GM12878 (cell line): ENCODE results near the gene TPST1. TPM values are rescaled to one million over a fixed set of nuclear protein-coding genes. Genes with fewer than 3 reads are reported as not detected.

Experiments
- ATAC-seq: fragments of 200-7000 bp; cut with Tn5 transposase; 3 replicates; pipeline ENCODE4 v1.9.1; 2020; ENCODE audit warnings: mild to moderate bottlenecking, moderate library complexity
- BruUV-seq: library from RNA; stranded (reverse); fragments of 400-500 nt; replicated peaks from 2 replicates; lab custom pipeline; 2021; lab: Mats Ljungman, UMichigan
- CTCF ChIA-PET: fragments of 300-600 bp; sonication (Branson Sonifier 250); formaldehyde crosslinking; extraction: SDS; loops from one replicate; lab custom pipeline; 2021; ENCODE audit warnings: inconsistent platforms; lab: Yijun Ruan, JAX
- POLR2A ChIA-PET: fragments of 350-600 bp; formaldehyde crosslinking; extraction: SDS; loops from one replicate; lab custom pipeline; 2021; ENCODE audit warnings: inconsistent platforms; lab: Charles Lee
- RAD21 ChIA-PET: fragments of 300-600 bp; sonication (Branson Sonifier 250); formaldehyde crosslinking; loops from one replicate; lab custom pipeline; 2023; ENCODE audit warnings: antibody characterized with exemption; ENCODE audit not compliant: unreplicated experiment; lab: Charles Lee
- SMC1A ChIA-PET: fragments of 300-600 bp; sonication (Branson Sonifier 250); formaldehyde crosslinking; loops from one replicate; lab custom pipeline; 2023; ENCODE audit not compliant: unreplicated experiment, uncharacterized antibody; lab: Charles Lee
- DNase-seq: peaks from one replicate; pipeline ENCODE4 v3.0.0-alpha.2; 2011; ENCODE audit warnings: low read depth, low spot score
- FAIRE-seq: peaks from 3 replicates; lab custom pipeline; 2011; peaks lifted over from hg19 to GRCh38; lab: Jason Lieb, UNC
- H2AFZ ChIP-seq: 2 replicates; pipeline ENCODE4 v1.6.0; 2011; ENCODE audit warnings: low read depth, low read length, control low read depth; ENCODE audit not compliant: control insufficient read depth
- H3K27ac ChIP-seq: 2 replicates; pipeline ENCODE4 v1.5.1; 2011; ENCODE audit warnings: control low read depth; ENCODE audit not compliant: control insufficient read depth, insufficient read depth
- H3K27me3 ChIP-seq, 2 experiments: replicated peaks in 1 of 2; 2 replicates each; pipeline versions ENCODE4 v1.6.0 to v1.6.1; 2011; ENCODE audit warnings: low read length in 1 of 2; ENCODE audit not compliant: control insufficient read depth in 2 of 2, insufficient read depth in 2 of 2
- H3K36me3 ChIP-seq, 2 experiments: 2 replicates each; pipeline ENCODE4 v1.5.1; 2011; ENCODE audit warnings: low read length in 1 of 2; ENCODE audit not compliant: control insufficient read depth in 2 of 2, insufficient read depth in 2 of 2
- H3K4me1 ChIP-seq: 2 replicates; pipeline ENCODE4 v1.6.1; 2011; ENCODE audit warnings: mild to moderate bottlenecking, low read length, moderate library complexity, mixed read lengths; ENCODE audit not compliant: control insufficient read depth, insufficient read depth
- H3K4me2 ChIP-seq: 2 replicates; pipeline ENCODE4 v1.6.0; 2011; ENCODE audit warnings: control low read depth; ENCODE audit not compliant: control insufficient read depth, insufficient read depth
- H3K4me3 ChIP-seq: fragments of 200-600 bp; sonication (generic); 2 replicates; pipeline ENCODE4 v1.5.1; 2016
- H3K79me2 ChIP-seq: 2 replicates; pipeline ENCODE4 v1.6.0; 2011; ENCODE audit warnings: low read length; ENCODE audit not compliant: control insufficient read depth, insufficient read depth
- H3K9ac ChIP-seq: 2 replicates; pipeline ENCODE4 v1.8.0; 2011; ENCODE audit warnings: low read length, control low read depth, mixed read lengths; ENCODE audit not compliant: control insufficient read depth, insufficient read depth
- H3K9me3 ChIP-seq: replicated peaks from 3 replicates; pipeline ENCODE4 v1.5.1; 2011; ENCODE audit warnings: mild to moderate bottlenecking, low read length; ENCODE audit not compliant: control insufficient read depth, insufficient read depth
- H4K20me1 ChIP-seq: 2 replicates; pipeline ENCODE4 v1.6.0; 2011; ENCODE audit not compliant: control insufficient read depth, insufficient read depth
- CEBPZ ChIP-seq: fragments of 150-350 bp; IDR thresholded peaks from 2 replicates; pipeline ENCODE4 v1.6.1; 2016; ENCODE audit warnings: low read depth, low read length
- IKZF1 ChIP-seq: fragments of 450-650 bp; conservative IDR thresholded peaks from 2 replicates; pipeline ENCODE4 v1.6.1; 2017; ENCODE audit warnings: antibody characterized with exemption, mild to moderate bottlenecking
- NFYA ChIP-seq: IDR thresholded peaks from 2 replicates; pipeline ENCODE4 v1.6.1; 2011; ENCODE audit warnings: low read depth, mild to moderate bottlenecking, low read length, improper control_type of control experiment, borderline replicate concordance
- PKNOX1 ChIP-seq: fragments of 450-650 bp; IDR thresholded peaks from 2 replicates; pipeline ENCODE4 v1.6.1; 2016; ENCODE audit warnings: mild to moderate bottlenecking
- SMAD1 ChIP-seq: fragments of 450-650 bp; IDR thresholded peaks from 2 replicates; pipeline ENCODE4 v1.6.1; 2018; ENCODE audit warnings: mild to moderate bottlenecking, low read depth; ENCODE audit not compliant: partially characterized antibody
- SMARCA5 ChIP-seq: fragments of 450-650 bp; IDR thresholded peaks from 2 replicates; pipeline ENCODE4 v1.6.1; 2017; ENCODE audit warnings: mild to moderate bottlenecking
- STAT3 ChIP-seq: IDR thresholded peaks from 2 replicates; pipeline ENCODE4 v1.6.1; 2011; ENCODE audit warnings: low read depth, low read length, improper control_type of control experiment
- WGBS: methylation state at CpG from one replicate; pipeline ENCODE4 v1.1.6; 2016; ENCODE audit warnings: low lambda C conversion rate; ENCODE audit not compliant: insufficient replicate concordance, insufficient coverage; ENCODE audit errors: missing lambda C conversion rate; 5-methylcytosine and 5-hydroxymethylcytosine counted together
- in situ Hi-C: fragments of 300-500 bp; cut with MboI; formaldehyde crosslinking; loops from 9 replicates; pipeline ENCODE4 v1.14.3; 2018; ENCODE audit warnings: mixed read lengths
- intact Hi-C: fragments of 100-400 bp; cut with micrococcal nuclease; formaldehyde crosslinking; loops from one replicate; pipeline ENCODE4 v1.14.2; 2022; ENCODE audit not compliant: unreplicated experiment
- polyA plus RNA-seq, 11 experiments: library from polyadenylated mRNA; depleted of rRNA in 4 of 11; unstranded in 6 of 11; stranded (reverse) in 5 of 11; fragments of >200 nt; fragmentation: Nextera tagmentation in 4 of 11; fragmentation: Illumina TruSeq in 1 of 11; extraction: Ambion mirVana in 4 of 11; extraction: Trizol in 1 of 11; gene quantifications; 1 replicate in 1 of 11; 2 replicates in 10 of 11; pipeline versions ENCODE4 v1.2.1 to v1.2.3, GENCODE V29; 2011 to 2016; ENCODE audit warnings: inconsistent platforms in 2 of 11, missing spikeins in 2 of 11, low read depth in 1 of 11
- total RNA-seq, 4 experiments: library from RNA; depleted of rRNA in 3 of 4; stranded (reverse); fragments of >200 nt in 3 of 4; fragmentation: Illumina TruSeq in 1 of 4; extraction: Trizol in 1 of 4; gene quantifications; 2 replicates each; pipeline versions ENCODE4 v1.2.1 to v1.2.3, GENCODE V29; 2013 to 2021

The TPST1 gene
- total and polyA plus RNA-seq, 10 of the 15 experiments (the other 5 are each of a cell fraction or from before 2014, with no cell fraction given): 1.1 to 10.6 (median 7.5) TPM

GRCh38 chr7:66304536-66304935 lies 99.4 kb downstream of the TPST1 start:
- ChIA-PET CTCF (interaction anchor here (0.6 to 1.4 kb wide), 2 partner anchors 12 to 1519 kb away, joined by 3 to 4 read pairs; no protein-coding TSS in a partner anchor), POLR2A (no interaction called here), SMC1A (no interaction called here), RAD21 (no interaction called here)
- no peak overlapping the region for H3K4me3 ChIP-seq
- FAIRE-seq (no peak), DNase-seq (no peak), ATAC-seq (no peak)
- H3K79me2 ChIP-seq: no peaks in the 10 kb centered on the region
- no peak overlapping the region for H2AFZ ChIP-seq
- in situ Hi-C loops (no loop called here), intact Hi-C loops (no loop called here)
- no peaks in the 10 kb centered on the region for H4K20me1 ChIP-seq
- 53% methylated on average over 4 of the region's 4 CpGs for WGBS
- H3K9ac ChIP-seq: no peak overlapping the region
- TF ChIP-seq CEBPZ (no peak), NFYA (no peak), STAT3 (no peak), IKZF1 (no peak), SMAD1 (no peak), PKNOX1 (no peak), SMARCA5 (no peak)
- H3K27ac ChIP-seq: no peak overlapping the region
- no peaks in the 10 kb centered on the region for H3K36me3 ChIP-seq
- no peaks in the 10 kb centered on the region for H3K4me1 ChIP-seq
- H3K9me3 ChIP-seq: no peaks in the 10 kb centered on the region
- H3K4me2 ChIP-seq: no peak overlapping the region
- no peaks in the 10 kb centered on the region for H3K27me3 ChIP-seq
- BruUV-seq: no TSS peak
